Dermis microvascular lymphatic vessel endothelial cell (primary cell): ENCODE results near the gene ARRB1. TPM values are rescaled to one million over a fixed set of nuclear protein-coding genes. Genes with fewer than 3 reads are reported as not detected.

Source experiments
- DNase-seq, 2 donors: peaks; one replicate each; pipeline versions ENCODE4 v3.0.0 to v3.0.0-alpha.2; 2010; ENCODE audit warnings: low read depth in 2 of 2
- total RNA-seq: library from RNA; depleted of rRNA; stranded (reverse); fragments of >200 nt; gene quantifications from 2 replicates; pipeline ENCODE4 v1.2.1, GENCODE V29; 2014

The ARRB1 gene
- total RNA-seq, 1 donor from 2014 or later: 167 TPM

DNA sequence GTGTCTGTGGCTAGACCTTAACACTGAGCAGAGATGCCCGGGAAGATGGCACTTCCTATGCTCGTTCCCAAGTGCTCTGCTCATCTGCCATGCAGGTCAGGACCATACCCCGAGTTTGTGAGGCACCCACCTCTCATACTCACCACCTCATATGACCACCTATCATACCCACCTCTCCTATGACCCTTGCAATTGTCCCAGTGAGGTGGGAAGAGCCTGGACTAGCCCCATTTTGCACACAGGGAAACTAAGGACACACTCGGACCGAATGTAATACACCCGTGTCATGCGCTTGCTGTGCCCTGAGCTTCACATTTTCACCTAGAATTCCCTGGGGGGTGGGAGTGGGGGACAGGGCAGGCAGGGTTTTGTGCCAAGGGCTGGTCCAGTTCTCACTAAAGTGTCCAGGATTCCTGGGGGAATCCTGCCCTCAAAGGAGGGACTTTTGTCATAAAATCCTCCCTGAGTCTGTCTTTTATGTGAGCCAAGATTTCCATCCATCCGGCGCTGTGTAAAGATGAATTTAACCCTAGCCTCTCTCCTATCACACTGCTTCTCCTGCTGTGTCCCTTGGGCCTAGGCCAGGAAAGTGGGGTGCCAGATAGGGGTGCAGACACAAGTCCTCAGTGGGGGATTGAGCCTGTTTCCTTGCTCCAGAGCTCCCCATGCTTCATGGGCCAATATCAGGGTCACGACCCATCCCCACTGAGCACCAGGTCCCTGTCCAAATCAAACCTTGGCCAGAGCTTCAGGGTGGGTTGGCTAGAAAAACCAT lies 90.9 kb downstream of the ARRB1 start:
- no peak for DNase-seq

- DNase-seq: no peak
Measured at GRCh38 chr11:75254326-75254725, 97.1 kb downstream of the ARRB1 start.

DNA sequence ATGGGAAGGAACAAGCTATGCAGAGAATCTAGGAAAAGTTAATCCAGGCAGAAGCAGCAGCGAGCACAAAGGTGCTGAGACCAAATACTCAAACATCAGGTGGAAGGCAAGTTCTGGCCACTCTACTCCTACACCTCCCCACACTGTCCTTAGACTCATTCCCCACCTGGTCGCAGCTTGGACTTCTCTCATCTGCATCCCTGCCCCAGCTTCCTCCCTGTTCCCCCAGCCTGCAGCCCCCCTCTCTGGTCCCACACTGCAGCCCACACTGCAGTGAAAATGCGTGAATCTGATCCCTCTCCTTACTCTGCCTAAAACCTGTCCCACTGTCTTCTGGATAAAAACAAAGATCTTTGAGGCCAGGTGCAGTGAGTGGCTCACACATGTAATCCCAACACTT lies 101.8 kb downstream of the ARRB1 start:
- DNase-seq: no peak

- no peak for DNase-seq
Measured at GRCh38 chr11:75248924-75249256, 102.6 kb downstream of the ARRB1 start.

GRCh38 chr11:75246671-75247350 lies 104.7 kb downstream of the ARRB1 start:
- DNase-seq: no peak

- no peak for DNase-seq
Measured at GRCh38 chr11:75246006-75246670, 105.3 kb downstream of the ARRB1 start.

DNA sequence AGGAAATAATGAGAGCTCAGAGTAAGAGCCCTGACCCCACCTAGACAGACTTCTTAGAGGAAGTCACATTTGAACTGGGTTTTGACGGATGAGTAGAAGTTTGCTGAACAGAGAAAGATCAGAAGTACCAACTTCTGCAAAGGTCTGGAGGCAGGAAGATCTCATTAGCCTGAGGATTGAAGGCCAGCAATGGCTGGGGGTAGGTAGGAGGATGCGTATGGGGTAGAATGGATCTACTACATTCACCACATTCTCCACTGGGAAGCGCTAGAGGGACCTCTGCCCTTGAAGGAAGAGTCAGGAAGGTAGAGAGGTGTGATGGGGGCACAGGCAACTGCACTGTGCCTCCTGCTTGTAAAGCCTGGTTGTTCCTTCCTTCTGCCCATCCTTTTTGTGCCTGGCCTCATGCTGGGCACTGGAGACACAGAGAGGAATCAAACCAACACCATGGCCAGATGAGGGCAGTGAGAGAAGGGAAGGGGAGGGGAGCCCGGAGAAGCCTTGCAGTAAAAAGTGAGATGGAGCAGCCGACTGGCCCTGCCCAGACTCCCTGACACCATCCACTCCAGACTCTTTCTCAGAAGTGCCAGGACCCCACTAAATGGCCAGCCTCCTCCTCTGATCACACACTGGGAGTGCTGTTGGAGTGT lies 106.0 kb downstream of the ARRB1 start:
- no peak for DNase-seq

- DNase-seq: no peak
Measured at GRCh38 chr11:75244052-75244814, 107.2 kb downstream of the ARRB1 start.

- no peak for DNase-seq
Measured at GRCh38 chr11:75242722-75243600, 108.5 kb downstream of the ARRB1 start.

DNA sequence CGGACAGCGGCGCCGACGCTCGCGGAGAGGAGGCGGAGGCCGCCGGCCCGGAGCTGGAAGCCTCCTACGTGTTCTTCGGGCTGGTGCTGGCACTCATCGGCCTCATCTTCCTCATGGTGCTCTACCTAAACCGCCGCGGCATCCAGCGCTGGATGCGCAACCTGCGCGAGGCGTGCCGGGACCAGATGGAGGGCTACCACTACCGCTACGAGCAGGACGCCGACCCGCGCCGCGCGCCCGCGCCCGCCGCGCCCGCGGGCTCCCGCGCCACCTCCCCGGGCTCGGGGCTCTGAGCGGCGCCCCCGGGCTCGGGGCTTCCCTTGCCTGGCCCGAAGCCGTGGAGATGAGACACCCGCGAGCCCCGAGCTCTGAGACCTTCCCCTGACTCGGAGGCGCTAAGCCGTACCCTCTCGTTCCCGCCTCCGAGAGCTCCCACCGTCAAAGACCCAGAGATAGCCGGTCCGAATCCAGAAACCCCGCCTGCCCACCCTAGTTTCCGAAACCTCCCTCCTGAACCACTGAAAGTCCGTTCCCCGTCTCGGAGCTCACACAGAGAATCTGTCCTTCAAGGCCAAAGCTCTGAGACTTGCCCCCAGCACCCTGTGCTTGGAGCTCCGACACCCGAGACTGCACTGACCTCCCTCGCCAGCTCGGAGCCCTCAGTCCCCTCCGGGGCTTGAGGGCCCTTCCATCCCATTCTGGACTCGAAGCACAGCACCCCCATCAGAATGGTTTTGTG lies 109.4 kb downstream of the ARRB1 start:
- DNase-seq: no peak

DNA sequence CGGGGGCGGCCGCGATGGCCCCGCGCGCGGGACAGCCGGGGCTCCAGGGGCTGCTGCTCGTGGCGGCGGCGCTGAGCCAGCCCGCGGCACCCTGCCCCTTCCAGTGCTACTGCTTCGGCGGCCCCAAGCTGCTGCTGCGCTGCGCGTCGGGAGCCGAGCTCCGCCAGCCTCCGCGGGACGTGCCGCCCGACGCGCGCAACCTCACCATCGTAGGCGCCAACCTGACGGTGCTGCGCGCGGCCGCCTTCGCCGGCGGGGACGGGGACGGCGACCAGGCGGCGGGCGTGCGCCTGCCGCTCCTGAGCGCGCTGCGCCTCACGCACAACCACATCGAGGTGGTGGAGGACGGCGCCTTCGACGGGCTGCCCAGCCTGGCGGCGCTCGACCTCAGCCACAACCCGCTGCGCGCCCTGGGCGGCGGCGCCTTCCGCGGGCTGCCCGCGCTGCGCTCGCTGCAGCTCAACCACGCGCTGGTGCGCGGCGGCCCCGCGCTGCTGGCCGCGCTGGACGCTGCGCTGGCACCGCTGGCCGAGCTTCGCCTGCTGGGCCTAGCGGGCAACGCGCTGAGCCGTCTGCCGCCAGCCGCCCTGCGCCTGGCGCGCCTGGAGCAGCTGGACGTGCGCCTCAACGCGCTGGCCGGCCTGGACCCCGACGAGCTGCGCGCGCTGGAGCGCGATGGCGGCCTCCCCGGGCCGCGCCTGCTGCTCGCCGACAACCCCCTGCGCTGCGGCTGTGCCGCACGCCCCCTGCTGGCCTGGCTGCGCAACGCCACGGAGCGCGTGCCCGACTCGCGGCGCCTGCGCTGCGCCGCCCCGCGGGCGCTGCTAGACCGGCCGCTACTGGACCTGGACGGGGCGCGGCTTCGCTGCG lies 110.2 kb downstream of the ARRB1 start:
- peak; percentile 75 to 90 for DNase-seq

GRCh38 chr11:75240311-75241035 lies 111.0 kb downstream of the ARRB1 start, which contains the start of gene TPBGL:
Gene TPBGL (plus strand): TSS chr11:75240774. CDS start chr11:75241050, 276 bp downstream.
- peak in 1 of 2 donors; percentile 12 for DNase-seq

GRCh38 chr11:75239531-75240290 lies 111.8 kb downstream of the ARRB1 start:
- no peak for DNase-seq

GRCh38 chr11:75238595-75239440 lies 112.6 kb downstream of the ARRB1 start:
- DNase-seq: no peak

DNA sequence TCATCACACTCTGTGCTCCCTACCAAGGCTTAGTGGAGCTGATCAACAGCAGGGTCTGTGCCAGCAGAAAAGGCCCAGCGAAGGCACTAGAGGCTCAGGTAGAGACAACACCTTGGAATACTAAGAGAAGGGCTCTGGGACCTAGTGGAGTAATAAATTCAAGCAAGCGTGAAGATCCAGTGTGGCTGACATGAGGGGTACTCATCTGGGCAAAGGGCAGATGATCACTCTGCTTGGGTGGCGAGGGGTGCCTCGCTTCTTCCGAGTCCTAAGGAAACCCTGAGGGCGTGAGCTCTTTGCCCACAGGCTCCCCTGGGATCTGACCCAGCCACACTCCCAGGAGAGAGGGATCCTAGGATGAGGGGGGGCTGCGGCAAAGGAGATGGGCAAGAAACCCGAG lies 114.4 kb downstream of the ARRB1 start:
- DNase-seq: no peak

- DNase-seq: no peak
Measured at GRCh38 chr11:75236062-75236461, 115.4 kb downstream of the ARRB1 start.
